ENCODE results near the gene MTA3. TPM values are rescaled to one million over a fixed set of nuclear protein-coding genes. Genes with fewer than 3 reads are reported as not detected.

MTA3 gene
- total RNA-seq, 4 donors from 2014 or later, result 6.6 to 21.6 (median 9.5) TPM

- DNase-seq (no peak), ATAC-seq (no peak)
- no peaks in the 10 kb centered on the region for H3K4me1 ChIP-seq
- H3K27ac ChIP-seq, result no peak overlapping the region
- no peaks in the 10 kb centered on the region for H3K9me3 ChIP-seq
- H3K36me3 ChIP-seq, result no peaks in the 10 kb centered on the region
- in situ Hi-C loops (cut with MboI; ENCODE audit: low sequenced_read_pairs in 4 of 4) (no loop called here), intact Hi-C loops (cut with DNase I; ENCODE audit: low total_unique reads) (no loop called here)
- H3K27me3 ChIP-seq, result no peaks in the 10 kb centered on the region
- TF ChIP-seq CTCF (IDR thresholded peaks at IDR 0.05 in 4 of 5, conservative IDR thresholded peaks at IDR 0.05 in 1 of 5) (no peak), POLR2A (IDR thresholded peaks at IDR 0.05) (no peak)
- H3K4me3 ChIP-seq, result no peak overlapping the region
These were observed 36.0 kb upstream of the MTA3 start for GRCh38 chr2:42532397-42532796.

GRCh38 chr2:42537493-42537892, 30.9 kb upstream of the MTA3 start:
- DNase-seq (no peak), ATAC-seq (no peak)
- in situ Hi-C loops (cut with MboI; ENCODE audit: low sequenced_read_pairs in 4 of 4) (no loop called here), intact Hi-C loops (cut with DNase I; ENCODE audit: low total_unique reads) (no loop called here)
- H3K27me3 ChIP-seq, result no peaks in the 10 kb centered on the region
- H3K4me3 ChIP-seq, result no peak overlapping the region
- H3K27ac ChIP-seq, result no peak overlapping the region
- no peaks in the 10 kb centered on the region for H3K4me1 ChIP-seq
- no peaks in the 10 kb centered on the region for H3K9me3 ChIP-seq
- no peaks in the 10 kb centered on the region for H3K36me3 ChIP-seq
- TF ChIP-seq POLR2A (IDR thresholded peaks at IDR 0.05) (no peak), CTCF (IDR thresholded peaks at IDR 0.05 in 4 of 5, conservative IDR thresholded peaks at IDR 0.05 in 1 of 5) (no peak)

- H3K9me3 ChIP-seq, result no peaks in the 10 kb centered on the region
- ATAC-seq, result no peak
- no peak overlapping the region for H3K4me3 ChIP-seq
- in situ Hi-C loops (cut with MboI; ENCODE audit: low sequenced_read_pairs in 4 of 4), result no loop called here
- intact Hi-C loops (cut with DNase I; ENCODE audit: low total_unique reads), result no loop called here
- H3K36me3 ChIP-seq, result no peaks in the 10 kb centered on the region
- TF ChIP-seq POLR2A (IDR thresholded peaks at IDR 0.05) (no peak), CTCF (IDR thresholded peaks at IDR 0.05 in 4 of 5, conservative IDR thresholded peaks at IDR 0.05 in 1 of 5) (no peak)
- DNase-seq, result no peak
- H3K27ac ChIP-seq, result no peak overlapping the region
- no peaks in the 10 kb centered on the region for H3K4me1 ChIP-seq
- H3K27me3 ChIP-seq, result no peaks in the 10 kb centered on the region
These were observed 25.6 kb upstream of the MTA3 start for GRCh38 chr2:42542871-42543270.

GRCh38 chr2:42545023-42545721, 23.3 kb upstream of the MTA3 start:
- in situ Hi-C loops (cut with MboI; ENCODE audit: low sequenced_read_pairs in 4 of 4), result no loop called here
- no peak for DNase-seq

More at GRCh38 chr2:42545023-42545721, 23.3 kb upstream of the MTA3 start:
- no peaks in the 10 kb centered on the region for H3K36me3 ChIP-seq
- intact Hi-C loops (cut with DNase I; ENCODE audit: low total_unique reads), result no loop called here
- ATAC-seq, result no peak
- H3K4me1 ChIP-seq, result no peaks in the 10 kb centered on the region
- no peak overlapping the region for H3K4me3 ChIP-seq
- no peak overlapping the region for H3K27ac ChIP-seq
- no peaks in the 10 kb centered on the region for H3K27me3 ChIP-seq
- TF ChIP-seq CTCF (IDR thresholded peaks at IDR 0.05 in 4 of 5, conservative IDR thresholded peaks at IDR 0.05 in 1 of 5) (no peak), POLR2A (IDR thresholded peaks at IDR 0.05) (no peak)
- no peaks in the 10 kb centered on the region for H3K9me3 ChIP-seq
